ENCODE measurements around the gene CLCN6. TPM values are rescaled to one million over a fixed set of nuclear protein-coding genes. Genes with fewer than 3 reads are reported as not detected.

CLCN6 gene
- total and polyA plus RNA-seq, 2 donors from 2014 or later: 7.1 to 26.0 TPM

DNA sequence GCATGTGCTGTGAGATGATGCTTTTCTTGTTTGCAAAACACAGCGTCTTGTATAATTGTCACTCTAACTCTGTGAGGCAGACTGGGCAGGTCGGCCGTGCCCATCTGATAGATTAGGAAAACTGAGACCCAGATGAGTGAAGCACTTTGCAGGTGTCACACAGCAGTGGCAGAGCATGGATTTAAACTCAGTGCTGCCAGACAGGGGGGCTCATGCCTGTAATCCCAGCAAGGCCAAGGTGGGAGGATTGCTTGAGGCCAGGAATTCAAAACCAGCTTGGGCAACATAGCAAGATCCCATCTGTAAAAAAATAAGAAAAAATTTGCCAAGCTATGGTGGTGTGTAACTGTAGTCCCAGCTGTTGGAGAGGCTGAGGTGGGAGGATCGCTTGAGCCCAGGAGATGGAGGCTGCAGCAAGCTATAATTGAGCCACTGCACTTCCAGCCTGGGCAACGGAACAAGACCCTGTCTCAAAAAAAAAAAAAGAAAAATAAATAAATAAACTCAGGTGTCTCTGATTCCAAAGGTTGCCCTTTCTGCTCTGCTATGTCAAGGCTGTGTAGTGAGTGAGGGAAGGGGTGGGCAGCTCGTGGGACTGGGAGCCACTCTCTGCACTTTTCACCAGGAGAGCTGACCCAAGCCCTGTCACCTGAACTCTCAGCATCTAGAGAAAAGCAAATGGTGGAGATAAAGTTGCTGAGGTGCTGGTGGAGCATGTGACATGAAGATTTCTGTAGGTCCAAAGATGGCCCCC lies 85.6 kb downstream of the CLCN6 start:
- FAIRE-seq (no peak), DNase-seq (no peak)
- Histone ChIP-seq H3K27ac (ENCODE audit: low read depth in 2 of 2, low read length in 2 of 2) (no peak overlapping the region), H3K9ac (ENCODE audit: low read length in 3 of 3) (no peak overlapping the region), H3K9me3 (ENCODE audit: control insufficient read depth in 2 of 3, insufficient read depth in 1 of 3, low read length in 3 of 3) (no peaks in the 10 kb centered on the region), H3K4me3 (ENCODE audit: low read length in 3 of 3) (no peak overlapping the region), H3K27me3 (ENCODE audit: control insufficient read depth, insufficient read depth, low read length) (no peaks in the 10 kb centered on the region), H3K36me3 (ENCODE audit: control insufficient read depth in 2 of 3, insufficient read depth in 3 of 3, low read length in 3 of 3) (no peaks in the 10 kb centered on the region), H3K4me1 (ENCODE audit: control insufficient read depth in 2 of 3, insufficient read depth in 2 of 3, low read depth in 1 of 3, low read length in 3 of 3) (no peaks in the 10 kb centered on the region)
- TF ChIP-seq, protein P1, sequence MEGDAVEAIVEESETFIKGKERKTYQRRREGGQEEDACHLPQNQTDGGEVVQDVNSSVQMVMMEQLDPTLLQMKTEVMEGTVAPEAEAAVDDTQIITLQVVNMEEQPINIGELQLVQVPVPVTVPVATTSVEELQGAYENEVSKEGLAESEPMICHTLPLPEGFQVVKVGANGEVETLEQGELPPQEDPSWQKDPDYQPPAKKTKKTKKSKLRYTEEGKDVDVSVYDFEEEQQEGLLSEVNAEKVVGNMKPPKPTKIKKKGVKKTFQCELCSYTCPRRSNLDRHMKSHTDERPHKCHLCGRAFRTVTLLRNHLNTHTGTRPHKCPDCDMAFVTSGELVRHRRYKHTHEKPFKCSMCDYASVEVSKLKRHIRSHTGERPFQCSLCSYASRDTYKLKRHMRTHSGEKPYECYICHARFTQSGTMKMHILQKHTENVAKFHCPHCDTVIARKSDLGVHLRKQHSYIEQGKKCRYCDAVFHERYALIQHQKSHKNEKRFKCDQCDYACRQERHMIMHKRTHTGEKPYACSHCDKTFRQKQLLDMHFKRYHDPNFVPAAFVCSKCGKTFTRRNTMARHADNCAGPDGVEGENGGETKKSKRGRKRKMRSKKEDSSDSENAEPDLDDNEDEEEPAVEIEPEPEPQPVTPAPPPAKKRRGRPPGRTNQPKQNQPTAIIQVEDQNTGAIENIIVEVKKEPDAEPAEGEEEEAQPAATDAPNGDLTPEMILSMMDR (IDR thresholded peaks at IDR 0.05; ENCODE audit: borderline replicate concordance, extremely low read depth, insufficient read depth): no peak
- intact Hi-C loops (cut with DNase I): loop anchor here (5.0 kb wide), 1 partner anchor 54 kb away; no protein-coding TSS in a partner anchor

Other genes starting within 250 kb of the CLCN6 start
- gene FBXO2, start 151.8 kb upstream of the CLCN6 start, total RNA-seq: 10.2 TPM
- gene FBXO2, start 151.8 kb upstream of the CLCN6 start, polyA plus RNA-seq (ENCODE audit: insufficient read depth, low read depth, low replicate concordance): 38.4 TPM
- 22.5 TPM for gene FBXO44, start 151.3 kb upstream of the CLCN6 start, total RNA-seq
- 66.6 TPM for gene FBXO44, start 151.3 kb upstream of the CLCN6 start, polyA plus RNA-seq (ENCODE audit: insufficient read depth, low read depth, low replicate concordance)
- gene FBXO6, start 142.0 kb upstream of the CLCN6 start, total RNA-seq: 8.1 TPM
- 11.2 TPM for gene FBXO6, start 142.0 kb upstream of the CLCN6 start, polyA plus RNA-seq (ENCODE audit: insufficient read depth, low read depth, low replicate concordance)
- gene MAD2L2, start 125.0 kb upstream of the CLCN6 start, total RNA-seq: 36.8 TPM
- gene MAD2L2, start 125.0 kb upstream of the CLCN6 start, polyA plus RNA-seq (ENCODE audit: insufficient read depth, low read depth, low replicate concordance): 51.7 TPM
- 0.28 TPM for gene DRAXIN, start 114.5 kb upstream of the CLCN6 start, total RNA-seq
- 0.17 TPM for gene DRAXIN, start 114.5 kb upstream of the CLCN6 start, polyA plus RNA-seq (ENCODE audit: insufficient read depth, low read depth, low replicate concordance)
- gene AGTRAP, start 70.1 kb upstream of the CLCN6 start, total RNA-seq: 66.1 TPM
- gene AGTRAP, start 70.1 kb upstream of the CLCN6 start, polyA plus RNA-seq (ENCODE audit: insufficient read depth, low read depth, low replicate concordance): 140 TPM
- gene C1orf167, start 44.0 kb upstream of the CLCN6 start, total RNA-seq: 4.2 TPM
- 1.9 TPM for gene C1orf167, start 44.0 kb upstream of the CLCN6 start, polyA plus RNA-seq (ENCODE audit: insufficient read depth, low read depth, low replicate concordance)
- gene MTHFR, start 227 bp upstream of the CLCN6 start, total RNA-seq: 65.5 TPM
- gene MTHFR, start 227 bp upstream of the CLCN6 start, polyA plus RNA-seq (ENCODE audit: insufficient read depth, low read depth, low replicate concordance): 10.6 TPM
- 0.50 TPM for gene NPPA, start 41.6 kb downstream of the CLCN6 start, total RNA-seq
- gene NPPA, start 41.6 kb downstream of the CLCN6 start, polyA plus RNA-seq (ENCODE audit: insufficient read depth, low read depth, low replicate concordance): not detected
- not detected for gene NPPB, start 52.8 kb downstream of the CLCN6 start, total RNA-seq
- not detected for gene NPPB, start 52.8 kb downstream of the CLCN6 start, polyA plus RNA-seq (ENCODE audit: insufficient read depth, low read depth, low replicate concordance)
- 42.5 TPM for gene KIAA2013, start 120.2 kb downstream of the CLCN6 start, total RNA-seq
- gene KIAA2013, start 120.2 kb downstream of the CLCN6 start, polyA plus RNA-seq (ENCODE audit: insufficient read depth, low read depth, low replicate concordance): 52.1 TPM
- 58.8 TPM for gene PLOD1, start 128.5 kb downstream of the CLCN6 start, total RNA-seq
- 103 TPM for gene PLOD1, start 128.5 kb downstream of the CLCN6 start, polyA plus RNA-seq (ENCODE audit: insufficient read depth, low read depth, low replicate concordance)
- gene MFN2, start 174.3 kb downstream of the CLCN6 start, total RNA-seq: 77.6 TPM
- gene MFN2, start 174.3 kb downstream of the CLCN6 start, polyA plus RNA-seq (ENCODE audit: insufficient read depth, low read depth, low replicate concordance): 41.1 TPM
- 24.7 TPM for gene MIIP, start 213.3 kb downstream of the CLCN6 start, total RNA-seq
- 28.5 TPM for gene MIIP, start 213.3 kb downstream of the CLCN6 start, polyA plus RNA-seq (ENCODE audit: insufficient read depth, low read depth, low replicate concordance)